Spleen (tissue), 11 donors: ENCODE measurements around the gene EMC8. TPM values are rescaled to one million over a fixed set of nuclear protein-coding genes. Genes with fewer than 3 reads are reported as not detected.
A peak's percentile ranks its signal among the peaks of the same experiment; 100 is the strongest.

Experiments used
- DNase-seq: peaks from one replicate; pipeline ENCODE4 v3.0.0-alpha.2; 2020
- H3K27ac ChIP-seq, 8 donors: fragments of 200-600 bp; sonication (generic) in 7 of 8; 1 replicate in 4 of 8; 2 replicates in 4 of 8; pipeline versions ENCODE4 v1.5.0 to v1.8.0; 2016 to 2021; ENCODE audit warnings: inconsistent platforms in 4 of 8, mild to moderate bottlenecking in 4 of 8, moderate library complexity in 1 of 8
- H3K27me3 ChIP-seq, 7 donors: fragments of 200-600 bp; sonication (generic) in 6 of 7; replicated peaks in 1 of 7; 1 replicate in 4 of 7; 2 replicates in 3 of 7; pipeline versions ENCODE4 v1.5.0 to v1.8.0; 2016 to 2021; ENCODE audit warnings: inconsistent platforms in 3 of 7, mild to moderate bottlenecking in 1 of 7
- H3K36me3 ChIP-seq, 6 donors: fragments of 200-600 bp; sonication (generic) in 5 of 6; 1 replicate in 4 of 6; 2 replicates in 2 of 6; pipeline versions ENCODE4 v1.5.0 to v1.8.0; 2016 to 2021; ENCODE audit warnings: inconsistent platforms in 2 of 6
- H3K4me1 ChIP-seq, 6 donors: fragments of 200-600 bp; sonication (generic) in 5 of 6; 1 replicate in 3 of 6; 2 replicates in 3 of 6; pipeline versions ENCODE4 v1.5.0 to v1.8.0; 2016 to 2021; ENCODE audit warnings: inconsistent platforms in 3 of 6
- H3K4me3 ChIP-seq, 8 donors: fragments of 200-600 bp; sonication (generic) in 7 of 8; 1 replicate in 4 of 8; 2 replicates in 4 of 8; pipeline versions ENCODE4 v1.5.0 to v1.8.0; 2016 to 2021; ENCODE audit warnings: inconsistent platforms in 4 of 8, mild to moderate bottlenecking in 4 of 8, moderate library complexity in 2 of 8
- H3K9me3 ChIP-seq, 8 donors: fragments of 200-600 bp; sonication (generic) in 7 of 8; 1 replicate in 4 of 8; 2 replicates in 4 of 8; pipeline versions ENCODE4 v1.5.0 to v1.8.0; 2016 to 2021; ENCODE audit warnings: inconsistent platforms in 4 of 8
- POLR2A ChIP-seq, 3 donors: fragments of 450-650 bp; IDR thresholded peaks; one replicate each; pipeline ENCODE4 v1.5.1; 2017; ENCODE audit warnings: antibody characterized with exemption in 3 of 3, mild to moderate bottlenecking in 1 of 3
- POLR2AphosphoS5 ChIP-seq, 3 donors: sonication (generic); formaldehyde crosslinking; IDR thresholded peaks; one replicate each; pipeline ENCODE4 v1.5.1; 2017; ENCODE audit warnings: antibody characterized with exemption in 3 of 3
- WGBS, 5 donors: extraction: QIAGEN DNeasy Blood & Tissue Kit in 3 of 5; methylation state at CpG; one replicate each; pipeline versions ENCODE4 v1.1.5 to v1.1.7; 2013 to 2018; 5-methylcytosine and 5-hydroxymethylcytosine counted together
- intact Hi-C: fragments of 100-400 bp; cut with DNase I; formaldehyde crosslinking; loops from one replicate; pipeline ENCODE4 v1.15.0; 2023; ENCODE audit warnings: low total_unique reads
- polyA plus RNA-seq, 3 donors: library from polyadenylated mRNA; stranded (reverse); fragments of 200-250 nt; gene quantifications; one replicate each; pipeline ENCODE4 v1.2.1, GENCODE V29; 2013
- total RNA-seq, 7 donors: library from RNA; depleted of rRNA in 3 of 7; stranded (reverse); fragments of >200 nt in 3 of 7; fragmentation: NEBNext Ultra II Directional in 4 of 7; extraction: Animal tissue kit (Norgen Biotek cat#: 25700) in 4 of 7; gene quantifications; one replicate each; pipeline versions ENCODE4 v1.1.0 to v1.2.1, GENCODE V29; 2016 to 2021
- TF ChIP-seq, protein P1 (sequence below), 11 experiments: fragments of 200-600 bp in 7 of 11; fragments of 450-650 bp in 4 of 11; sonication (generic) in 4 of 11; IDR thresholded peaks in 8 of 11; conservative IDR thresholded peaks in 3 of 11; 1 replicate in 7 of 11; 2 replicates in 4 of 11; pipeline versions ENCODE4 v1.4.0 to v1.8.0; 2016 to 2021; ENCODE audit warnings: antibody characterized with exemption in 11 of 11, inconsistent platforms in 4 of 11, mild to moderate bottlenecking in 1 of 11
- donor health status: healthy with polysubstance abuse.
- donor health status: DM: no; HTN: no; CAD: no; lungs with moderate emphysema.
- donor health status: DM: no; HTN: no; CAD: no.
- donor health status: Bipolar disorder and iron deficiency.
- donor health status: healthy.
- donor health status: DM: no; HTN: no; CAD: no.
- donor health status: DM: yes; HTN: yes; CAD: no.

EMC8 gene
- total and polyA plus RNA-seq, 10 donors = 10.1 to 43.0 (median 23.8) TPM

DNA sequence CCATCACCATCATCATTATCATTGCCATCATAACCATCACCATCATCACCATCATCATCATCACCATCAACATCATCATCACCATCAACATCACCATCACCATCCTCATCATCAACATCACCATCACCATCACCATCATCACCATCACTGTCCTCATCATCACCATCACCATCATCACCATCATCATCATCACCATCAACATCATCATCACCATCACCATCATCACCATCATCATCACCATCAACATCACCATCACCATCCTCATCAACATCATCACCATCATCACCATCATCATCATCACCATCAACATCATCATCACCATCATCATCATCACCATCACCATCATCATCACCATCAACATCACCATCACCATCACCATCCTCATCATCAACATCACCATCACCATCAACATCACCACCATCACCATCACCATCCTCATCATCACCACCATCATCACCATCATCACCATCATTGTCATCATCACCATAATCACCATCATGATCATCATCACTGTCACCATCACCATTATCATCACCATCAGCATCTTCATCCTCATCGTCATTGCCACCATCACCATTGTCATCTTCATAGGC is 24.1 kb upstream of the EMC8 start:
- no peak for DNase-seq
- no peaks in the 10 kb centered on the region for H3K36me3 ChIP-seq
- H3K4me1 ChIP-seq = peaks cover 8 to 23% (median 17%) of the 10 kb centered on the region in 6 donors
- TF ChIP-seq, protein P1, sequence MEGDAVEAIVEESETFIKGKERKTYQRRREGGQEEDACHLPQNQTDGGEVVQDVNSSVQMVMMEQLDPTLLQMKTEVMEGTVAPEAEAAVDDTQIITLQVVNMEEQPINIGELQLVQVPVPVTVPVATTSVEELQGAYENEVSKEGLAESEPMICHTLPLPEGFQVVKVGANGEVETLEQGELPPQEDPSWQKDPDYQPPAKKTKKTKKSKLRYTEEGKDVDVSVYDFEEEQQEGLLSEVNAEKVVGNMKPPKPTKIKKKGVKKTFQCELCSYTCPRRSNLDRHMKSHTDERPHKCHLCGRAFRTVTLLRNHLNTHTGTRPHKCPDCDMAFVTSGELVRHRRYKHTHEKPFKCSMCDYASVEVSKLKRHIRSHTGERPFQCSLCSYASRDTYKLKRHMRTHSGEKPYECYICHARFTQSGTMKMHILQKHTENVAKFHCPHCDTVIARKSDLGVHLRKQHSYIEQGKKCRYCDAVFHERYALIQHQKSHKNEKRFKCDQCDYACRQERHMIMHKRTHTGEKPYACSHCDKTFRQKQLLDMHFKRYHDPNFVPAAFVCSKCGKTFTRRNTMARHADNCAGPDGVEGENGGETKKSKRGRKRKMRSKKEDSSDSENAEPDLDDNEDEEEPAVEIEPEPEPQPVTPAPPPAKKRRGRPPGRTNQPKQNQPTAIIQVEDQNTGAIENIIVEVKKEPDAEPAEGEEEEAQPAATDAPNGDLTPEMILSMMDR (IDR thresholded peaks at IDR 0.05 in 8 of 11, conservative IDR thresholded peaks at IDR 0.05 in 3 of 11) = no peak
- TF ChIP-seq POLR2AphosphoS5 (IDR thresholded peaks at IDR 0.05) (no peak), POLR2A (IDR thresholded peaks at IDR 0.05) (no peak)
- intact Hi-C loops = loop anchor here (2.0 to 10.0 kb wide), 2 partner anchors 71 to 193 kb away; partner anchors contain the start of gene IRF8
- H3K9me3 ChIP-seq = no peaks in the 10 kb centered on the region
- H3K27me3 ChIP-seq = peaks cover 0 to 10% (median 0%) of the 10 kb centered on the region in 7 donors
- no peak overlapping the region for H3K27ac ChIP-seq
- no peak overlapping the region for H3K4me3 ChIP-seq
- 94 to 100% (median 97%) methylated on average over 1 of the region's 1 CpG for WGBS, 5 donors

DNA sequence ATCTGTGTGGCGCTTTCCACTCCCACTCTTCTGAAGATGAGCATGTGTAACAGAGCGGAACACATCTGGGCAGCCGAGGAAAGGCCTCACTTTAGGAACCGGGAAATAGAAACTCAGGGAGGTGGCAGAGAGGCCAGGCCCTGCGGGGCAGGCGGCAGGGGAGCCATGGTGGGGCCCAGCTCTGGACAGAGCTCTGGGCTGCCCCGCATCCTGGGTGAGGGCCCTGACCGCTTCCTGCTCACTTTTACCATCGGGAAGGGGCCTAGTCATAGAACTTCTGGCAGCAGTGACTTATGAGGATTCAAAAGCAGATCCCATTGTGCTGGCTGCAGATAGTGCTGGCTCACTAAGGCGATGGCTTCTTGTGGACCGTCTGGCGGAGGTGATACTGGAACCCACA is 22.8 kb upstream of the EMC8 start:
- Histone ChIP-seq H3K4me1 (peaks cover 8 to 23% (median 17%) of the 10 kb centered on the region in 6 donors), H3K9me3 (no peaks in the 10 kb centered on the region), H3K36me3 (no peaks in the 10 kb centered on the region), H3K4me3 (no peak overlapping the region), H3K27ac (no peak overlapping the region), H3K27me3 (peaks cover 0 to 19% (median 0%) of the 10 kb centered on the region in 7 donors)
- DNase-seq = no peak
- intact Hi-C loops = loop anchor here (2.0 to 10.0 kb wide), 2 partner anchors 73 to 195 kb away; partner anchors contain the start of gene IRF8
- 91 to 94% (median 92%) methylated on average over 12 of the region's 12 CpGs for WGBS, 5 donors
- TF ChIP-seq, protein P1 (IDR thresholded peaks at IDR 0.05 in 8 of 11, conservative IDR thresholded peaks at IDR 0.05 in 3 of 11) = no peak
- TF ChIP-seq POLR2AphosphoS5 (IDR thresholded peaks at IDR 0.05) = no peak
- TF ChIP-seq POLR2A (IDR thresholded peaks at IDR 0.05) = no peak

DNA sequence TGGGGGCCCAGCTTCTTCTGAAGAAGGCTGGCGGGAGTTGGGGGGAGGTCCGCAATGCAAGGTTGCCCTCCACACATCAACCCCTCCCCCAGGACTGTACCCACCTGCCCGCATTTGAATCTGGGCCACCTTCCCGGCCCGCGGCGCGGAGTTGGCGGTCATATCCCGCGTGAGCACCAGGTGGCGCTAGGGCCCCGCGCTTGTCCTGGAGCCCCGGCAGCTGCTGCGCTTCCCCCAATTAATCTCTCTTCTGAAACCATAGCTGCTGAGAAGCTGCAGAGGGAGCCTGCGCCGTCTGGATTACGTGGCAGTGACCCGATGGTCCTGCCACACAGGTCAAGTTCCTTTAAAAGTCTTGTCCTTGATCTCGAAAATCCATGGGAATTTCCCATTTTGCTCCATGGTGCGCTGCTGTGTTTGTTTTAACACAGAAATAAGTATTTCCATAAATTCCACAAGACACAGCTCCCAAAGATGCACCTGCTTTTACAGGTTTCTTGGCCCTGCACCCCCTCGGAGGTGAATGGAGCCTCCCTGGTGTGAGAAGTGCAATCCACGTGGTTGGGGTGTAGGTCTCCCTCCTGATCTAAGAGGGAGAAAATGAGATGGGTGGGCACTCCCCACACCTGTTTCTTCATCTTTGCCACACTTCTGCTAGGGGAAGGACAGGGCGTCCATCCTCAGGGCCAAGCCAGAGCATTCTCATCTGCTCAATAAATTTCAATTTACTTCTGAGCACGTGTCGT is 22.2 kb upstream of the EMC8 start:
- WGBS, 5 donors = 14 to 17% (median 15%) methylated on average over 25 to 27 of the region's 27 CpGs
- Histone ChIP-seq H3K27ac (no peak overlapping the region), H3K36me3 (no peaks in the 10 kb centered on the region), H3K27me3 (peaks cover 0 to 19% (median 0%) of the 10 kb centered on the region in 7 donors), H3K4me1 (peaks cover 8 to 23% (median 17%) of the 10 kb centered on the region in 6 donors), H3K9me3 (no peaks in the 10 kb centered on the region), H3K4me3 (no peak overlapping the region)
- peak; percentile 95 for DNase-seq
- intact Hi-C loops = loop anchor here (2.0 to 10.0 kb wide), 3 partner anchors 73 to 195 kb away; partner anchors contain the start of gene IRF8
- TF ChIP-seq POLR2A (IDR thresholded peaks at IDR 0.05) (no peak), POLR2AphosphoS5 (IDR thresholded peaks at IDR 0.05) (peak; percentile 65 to 81 (median 72))
- TF ChIP-seq, protein P1 (IDR thresholded peaks at IDR 0.05 in 8 of 11, conservative IDR thresholded peaks at IDR 0.05 in 3 of 11) = peak; percentile 93 to 98 (median 97)
